ENCODE results near the gene MAGED1.

GRCh38 chrX:51892921-51893745, at the start of gene MAGED1:
- TF ChIP-seq TCF12 (IDR thresholded peaks at IDR 0.05; ENCODE audit: low read depth, low read length) (no peak), CTCF (IDR thresholded peaks at IDR 0.05; ENCODE audit: control extremely low read depth in 1 of 3, insufficient read depth in 1 of 3, low read depth in 1 of 3, low read length in 3 of 3) (no peak), RNF2 (IDR thresholded peaks at IDR 0.05; ENCODE audit: borderline replicate concordance, low read depth, low read length, missing control alignments, poor library complexity, severe bottlenecking) (no peak), PHF8 (conservative IDR thresholded peaks at IDR 0.05; ENCODE audit: low read depth, low read length) (no peak), POLR2A (IDR thresholded peaks at IDR 0.05; ENCODE audit: control extremely low read depth in 1 of 2, low read depth in 2 of 2, low read length in 2 of 2) (peak; percentile 90 to 93), SIN3A (conservative IDR thresholded peaks at IDR 0.05 in 1 of 2, IDR thresholded peaks at IDR 0.05 in 1 of 2; ENCODE audit: low read depth in 1 of 2, low read length in 2 of 2) (no peak), POLR2AphosphoS5 (IDR thresholded peaks at IDR 0.05; ENCODE audit: low read depth, low read length) (peak; percentile 92), CHD2 (IDR thresholded peaks at IDR 0.05; ENCODE audit: low read length) (no peak), CBX8 (IDR thresholded peaks at IDR 0.05; ENCODE audit: borderline replicate concordance, low read depth, low read length) (no peak), EZH2 (IDR thresholded peaks at IDR 0.05; ENCODE audit: low read depth, low read length, severe bottlenecking) (no peak), GABPA (IDR thresholded peaks at IDR 0.05; ENCODE audit: borderline replicate concordance, insufficient read depth, low read length) (no peak), MAX (IDR thresholded peaks at IDR 0.05) (0 out of 2 replicates have a peak, but pooled peaks have one; percentile 28)

All from H1 (cell line).